ENCODE results near the gene POU3F1.

DNA sequence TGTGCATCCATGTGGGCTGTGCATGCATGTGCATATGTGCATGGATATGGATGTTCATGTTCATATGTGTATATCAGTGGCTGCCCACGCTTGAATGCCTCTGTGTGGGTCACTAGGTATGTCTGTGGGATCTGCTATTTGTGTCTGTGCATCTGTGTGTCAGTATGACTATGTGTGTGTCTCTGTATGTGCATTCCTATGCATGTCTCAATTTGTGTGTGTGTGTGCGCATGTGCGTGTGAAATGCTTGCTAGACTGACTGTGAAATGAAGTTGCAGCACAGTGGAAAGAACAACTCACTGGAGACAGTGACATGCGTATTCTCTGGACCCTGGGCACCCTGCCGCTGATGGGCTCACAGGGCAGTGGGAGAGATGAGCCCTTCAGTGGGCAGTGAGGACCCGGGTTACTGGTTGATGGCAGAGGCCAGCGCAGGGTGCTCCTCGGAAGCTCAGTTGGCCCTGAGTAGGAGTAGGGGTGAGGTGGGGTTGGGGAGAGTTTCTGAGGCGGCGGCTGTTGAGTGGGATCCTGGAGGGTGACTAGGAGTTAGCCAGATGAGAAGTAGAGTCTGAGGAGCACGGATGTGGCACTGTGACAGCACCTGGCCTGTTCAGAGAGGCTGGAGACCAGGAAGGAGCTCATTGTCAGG lies 43.2 kb upstream of the POU3F1 start:
- TF ChIP-seq POLR2A (IDR thresholded peaks at IDR 0.05) = no peak
- TF ChIP-seq, protein P1, sequence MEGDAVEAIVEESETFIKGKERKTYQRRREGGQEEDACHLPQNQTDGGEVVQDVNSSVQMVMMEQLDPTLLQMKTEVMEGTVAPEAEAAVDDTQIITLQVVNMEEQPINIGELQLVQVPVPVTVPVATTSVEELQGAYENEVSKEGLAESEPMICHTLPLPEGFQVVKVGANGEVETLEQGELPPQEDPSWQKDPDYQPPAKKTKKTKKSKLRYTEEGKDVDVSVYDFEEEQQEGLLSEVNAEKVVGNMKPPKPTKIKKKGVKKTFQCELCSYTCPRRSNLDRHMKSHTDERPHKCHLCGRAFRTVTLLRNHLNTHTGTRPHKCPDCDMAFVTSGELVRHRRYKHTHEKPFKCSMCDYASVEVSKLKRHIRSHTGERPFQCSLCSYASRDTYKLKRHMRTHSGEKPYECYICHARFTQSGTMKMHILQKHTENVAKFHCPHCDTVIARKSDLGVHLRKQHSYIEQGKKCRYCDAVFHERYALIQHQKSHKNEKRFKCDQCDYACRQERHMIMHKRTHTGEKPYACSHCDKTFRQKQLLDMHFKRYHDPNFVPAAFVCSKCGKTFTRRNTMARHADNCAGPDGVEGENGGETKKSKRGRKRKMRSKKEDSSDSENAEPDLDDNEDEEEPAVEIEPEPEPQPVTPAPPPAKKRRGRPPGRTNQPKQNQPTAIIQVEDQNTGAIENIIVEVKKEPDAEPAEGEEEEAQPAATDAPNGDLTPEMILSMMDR (IDR thresholded peaks at IDR 0.05) = no peak
